ENCODE measurements around the gene SELENOS. TPM values are rescaled to one million over a fixed set of nuclear protein-coding genes. Genes with fewer than 3 reads are reported as not detected.

SELENOS gene
- total and polyA plus RNA-seq, 2 experiments from 2014 or later: 127 to 158 TPM

DNA sequence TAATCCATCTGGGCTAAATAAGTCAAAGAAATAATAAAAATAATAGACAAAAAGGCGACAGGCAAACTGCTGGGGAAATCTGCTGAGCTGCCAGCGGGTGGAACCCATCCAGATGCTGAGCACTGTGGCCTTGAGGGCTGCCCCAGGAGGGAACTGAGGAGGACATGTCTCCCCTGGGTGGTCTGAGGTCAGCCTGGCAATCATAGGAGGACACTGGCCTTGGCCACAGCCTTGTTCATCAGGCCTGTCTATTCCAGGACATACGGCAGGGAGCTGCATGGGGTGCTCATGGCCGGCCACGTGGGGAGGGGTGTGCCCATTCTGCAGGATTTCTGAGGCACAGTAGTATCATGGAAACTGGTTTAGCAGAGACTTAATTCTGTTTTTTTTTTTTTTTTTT lies 39.2 kb upstream of the SELENOS start:
- Histone ChIP-seq H3K36me3 (replicated peaks; ENCODE audit: insufficient read depth, low read depth) (no peaks in the 10 kb centered on the region), H3K4me3 (no peak overlapping the region), H3K27me3 (no peaks in the 10 kb centered on the region), H3K4me1 (ENCODE audit: insufficient read depth) (no peaks in the 10 kb centered on the region), H3K79me2 (no peaks in the 10 kb centered on the region), H3K9me3 (ENCODE audit: low read depth) (no peaks in the 10 kb centered on the region), H3K4me2 (no peak overlapping the region), H3K9me2 (replicated peaks; ENCODE audit: insufficient read depth) (no peaks in the 10 kb centered on the region), H4K20me1 (ENCODE audit: insufficient read depth, poor library complexity, severe bottlenecking) (no peaks in the 10 kb centered on the region), H2AFZ (no peak overlapping the region), H3K27ac (no peak overlapping the region)
- TF ChIP-seq, protein P1, sequence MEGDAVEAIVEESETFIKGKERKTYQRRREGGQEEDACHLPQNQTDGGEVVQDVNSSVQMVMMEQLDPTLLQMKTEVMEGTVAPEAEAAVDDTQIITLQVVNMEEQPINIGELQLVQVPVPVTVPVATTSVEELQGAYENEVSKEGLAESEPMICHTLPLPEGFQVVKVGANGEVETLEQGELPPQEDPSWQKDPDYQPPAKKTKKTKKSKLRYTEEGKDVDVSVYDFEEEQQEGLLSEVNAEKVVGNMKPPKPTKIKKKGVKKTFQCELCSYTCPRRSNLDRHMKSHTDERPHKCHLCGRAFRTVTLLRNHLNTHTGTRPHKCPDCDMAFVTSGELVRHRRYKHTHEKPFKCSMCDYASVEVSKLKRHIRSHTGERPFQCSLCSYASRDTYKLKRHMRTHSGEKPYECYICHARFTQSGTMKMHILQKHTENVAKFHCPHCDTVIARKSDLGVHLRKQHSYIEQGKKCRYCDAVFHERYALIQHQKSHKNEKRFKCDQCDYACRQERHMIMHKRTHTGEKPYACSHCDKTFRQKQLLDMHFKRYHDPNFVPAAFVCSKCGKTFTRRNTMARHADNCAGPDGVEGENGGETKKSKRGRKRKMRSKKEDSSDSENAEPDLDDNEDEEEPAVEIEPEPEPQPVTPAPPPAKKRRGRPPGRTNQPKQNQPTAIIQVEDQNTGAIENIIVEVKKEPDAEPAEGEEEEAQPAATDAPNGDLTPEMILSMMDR (IDR thresholded peaks at IDR 0.05; ENCODE audit: poor library complexity): no peak
- no peak for TF ChIP-seq EZH2phosphoT487 (IDR thresholded peaks at IDR 0.05; ENCODE audit: low read depth, severe bottlenecking, unreplicated experiment)
- 90% methylated on average over 5 of the region's 5 CpGs for WGBS (ENCODE audit: low lambda C conversion rate, missing lambda C conversion rate)
- no peak for DNase-seq (ENCODE audit: low spot score)

DNA sequence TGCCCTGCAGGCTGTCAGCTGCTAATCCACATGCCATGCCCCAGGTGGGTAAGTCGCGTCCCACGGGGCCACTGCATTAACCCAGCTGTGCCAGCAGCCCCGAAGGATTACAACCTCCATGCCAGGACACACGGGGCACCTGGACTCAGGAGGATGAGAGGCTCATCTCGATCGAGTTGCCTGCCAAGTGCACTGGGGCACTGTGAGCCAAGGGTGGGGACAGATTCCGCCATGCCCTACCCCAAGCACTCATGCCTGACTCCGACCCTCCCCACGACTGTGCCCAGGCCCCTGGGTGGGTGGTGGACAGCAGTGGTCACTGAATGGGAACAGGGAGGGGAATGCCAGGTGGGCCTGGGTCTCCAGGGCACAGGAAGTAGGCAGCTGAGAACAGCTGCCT lies 38.5 kb upstream of the SELENOS start:
- H2AFZ ChIP-seq: no peak overlapping the region
- H3K36me3 ChIP-seq (replicated peaks; ENCODE audit: insufficient read depth, low read depth): no peaks in the 10 kb centered on the region
- no peaks in the 10 kb centered on the region for H4K20me1 ChIP-seq (ENCODE audit: insufficient read depth, poor library complexity, severe bottlenecking)
- H3K27ac ChIP-seq: no peak overlapping the region
- 96% methylated on average over 8 of the region's 10 CpGs for WGBS (ENCODE audit: low lambda C conversion rate, missing lambda C conversion rate)
- no peaks in the 10 kb centered on the region for H3K4me1 ChIP-seq (ENCODE audit: insufficient read depth)
- no peak overlapping the region for H3K4me2 ChIP-seq
- H3K4me3 ChIP-seq: no peak overlapping the region
- TF ChIP-seq, protein P1 (IDR thresholded peaks at IDR 0.05; ENCODE audit: poor library complexity): no peak
- TF ChIP-seq EZH2 (IDR thresholded peaks at IDR 0.05; ENCODE audit: borderline replicate concordance) (no peak), EZH2phosphoT487 (IDR thresholded peaks at IDR 0.05; ENCODE audit: low read depth, severe bottlenecking, unreplicated experiment) (no peak)
- H3K27me3 ChIP-seq: no peaks in the 10 kb centered on the region
- no peaks in the 10 kb centered on the region for H3K79me2 ChIP-seq
- no peaks in the 10 kb centered on the region for H3K9me3 ChIP-seq (ENCODE audit: low read depth)
- no peaks in the 10 kb centered on the region for H3K9me2 ChIP-seq (replicated peaks; ENCODE audit: insufficient read depth)
- DNase-seq (ENCODE audit: low spot score): no peak

DNA sequence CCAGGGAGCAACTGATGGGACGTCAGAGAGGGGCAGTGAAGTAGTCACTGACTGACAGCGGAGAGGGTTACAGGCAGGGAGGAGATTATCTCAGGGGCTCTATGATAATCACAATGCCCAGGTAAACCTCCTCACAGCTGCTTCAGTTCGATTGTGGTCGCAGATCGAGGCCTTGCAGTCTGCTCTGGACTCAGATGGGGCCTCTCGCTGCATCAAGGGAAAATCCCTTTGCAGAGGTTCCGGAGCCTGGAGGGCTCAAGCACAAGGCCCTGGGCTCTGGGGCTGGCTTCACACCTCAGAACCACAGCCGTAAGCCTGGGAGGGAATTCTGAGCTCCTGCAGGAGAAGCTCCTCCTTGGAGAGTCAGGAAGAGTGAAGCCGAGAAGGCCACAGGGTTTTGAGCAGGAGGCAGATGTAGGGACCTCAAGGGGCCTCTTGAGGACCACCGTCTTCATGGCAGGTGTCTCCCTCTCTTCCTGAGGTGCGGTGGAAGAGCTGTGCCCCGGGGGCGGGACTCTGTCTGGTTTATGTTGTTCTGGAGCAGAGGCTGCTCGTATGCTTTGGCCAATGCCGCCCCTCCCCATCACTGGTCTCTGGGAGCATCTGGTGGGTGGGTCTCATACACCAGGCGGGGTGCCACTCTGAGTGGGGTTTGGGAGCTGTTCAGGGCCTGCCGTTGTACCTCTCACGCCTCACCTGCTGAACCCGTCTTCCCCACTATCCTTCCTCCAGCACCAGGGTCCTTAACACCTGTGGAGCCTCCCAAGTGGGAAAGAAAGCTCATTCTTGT lies 37.2 kb upstream of the SELENOS start:
- no peaks in the 10 kb centered on the region for H4K20me1 ChIP-seq (ENCODE audit: insufficient read depth, poor library complexity, severe bottlenecking)
- H3K36me3 ChIP-seq (replicated peaks; ENCODE audit: insufficient read depth, low read depth): no peaks in the 10 kb centered on the region
- H3K4me1 ChIP-seq (ENCODE audit: insufficient read depth): no peaks in the 10 kb centered on the region
- no peaks in the 10 kb centered on the region for H3K9me3 ChIP-seq (ENCODE audit: low read depth)
- H3K27me3 ChIP-seq: no peaks in the 10 kb centered on the region
- TF ChIP-seq, protein P1 (IDR thresholded peaks at IDR 0.05; ENCODE audit: poor library complexity): no peak
- TF ChIP-seq EZH2 (IDR thresholded peaks at IDR 0.05; ENCODE audit: borderline replicate concordance): no peak
- no peak for TF ChIP-seq EZH2phosphoT487 (IDR thresholded peaks at IDR 0.05; ENCODE audit: low read depth, severe bottlenecking, unreplicated experiment)
- no peaks in the 10 kb centered on the region for H3K9me2 ChIP-seq (replicated peaks; ENCODE audit: insufficient read depth)
- no peak overlapping the region for H3K27ac ChIP-seq
- H2AFZ ChIP-seq: no peak overlapping the region
- WGBS (ENCODE audit: low lambda C conversion rate, missing lambda C conversion rate): 84% methylated on average over 19 of the region's 19 CpGs
- H3K4me2 ChIP-seq: no peak overlapping the region
- no peaks in the 10 kb centered on the region for H3K79me2 ChIP-seq
- no peak overlapping the region for H3K4me3 ChIP-seq
- DNase-seq (ENCODE audit: low spot score): no peak

Data from hepatocyte (in vitro differentiated cells).